Calu3 (cell line): ENCODE measurements around the gene NPHP1. TPM values are rescaled to one million over a fixed set of nuclear protein-coding genes. Genes with fewer than 3 reads are reported as not detected.
"Not testable (repeated sequence)": the region's sequence is repeated elsewhere in the genome, so short reads cannot be mapped to it uniquely, and the experiment has no call there.

Source experiments
- BruUV-seq: library from RNA; stranded (reverse); fragments of 400-500 nt; replicated peaks from 2 replicates; lab custom pipeline; 2021; lab: Mats Ljungman, UMichigan
- CTCF ChIA-PET: fragments of 300-600 bp; sonication (Branson Sonifier 250); formaldehyde crosslinking; loops from one replicate; lab custom pipeline; 2022; ENCODE audit warnings: antibody characterized with exemption; lab: Charles Lee
- DNase-seq: peaks from one replicate; pipeline ENCODE4 v3.0.0; 2022
- H3K27ac Mint-ChIP-seq: one replicate; pipeline ENCODE4 v1.8.0; 2022; ENCODE audit warnings: mixed read lengths; ENCODE audit not compliant: unreplicated experiment
- H3K27me3 Mint-ChIP-seq: one replicate; pipeline ENCODE4 v1.8.0; 2022; ENCODE audit warnings: mixed read lengths; ENCODE audit not compliant: unreplicated experiment
- H3K36me3 Mint-ChIP-seq: one replicate; pipeline ENCODE4 v1.8.0; 2022; ENCODE audit warnings: mild to moderate bottlenecking, moderate library complexity, mixed read lengths; ENCODE audit not compliant: insufficient read depth, unreplicated experiment
- H3K4me1 Mint-ChIP-seq: one replicate; pipeline ENCODE4 v1.8.0; 2022; ENCODE audit warnings: mild to moderate bottlenecking, low read depth, mixed read lengths; ENCODE audit not compliant: unreplicated experiment
- H3K4me3 Mint-ChIP-seq: one replicate; pipeline ENCODE4 v1.8.0; 2022; ENCODE audit warnings: mild to moderate bottlenecking, low read depth, moderate library complexity, mixed read lengths; ENCODE audit not compliant: unreplicated experiment
- H3K9me3 Mint-ChIP-seq: one replicate; pipeline ENCODE4 v1.8.0; 2022; ENCODE audit warnings: low read depth, mixed read lengths; ENCODE audit not compliant: unreplicated experiment
- intact Hi-C: fragments of 100-400 bp; cut with micrococcal nuclease; formaldehyde crosslinking; loops from one replicate; pipeline ENCODE4 v1.10.0; 2022; ENCODE audit not compliant: unreplicated experiment
- total RNA-seq: library from RNA; stranded (reverse); gene quantifications from 2 replicates; pipeline ENCODE4 v1.2.3, GENCODE V29; 2022
- TF ChIP-seq, protein P1 (sequence below): fragments of 200-600 bp; IDR thresholded peaks from one replicate; pipeline ENCODE4 v1.8.0; 2022; ENCODE audit warnings: antibody characterized with exemption; ENCODE audit not compliant: unreplicated experiment

The NPHP1 gene
- total RNA-seq, 1 experiment from 2014 or later = 6.4 TPM

DNA sequence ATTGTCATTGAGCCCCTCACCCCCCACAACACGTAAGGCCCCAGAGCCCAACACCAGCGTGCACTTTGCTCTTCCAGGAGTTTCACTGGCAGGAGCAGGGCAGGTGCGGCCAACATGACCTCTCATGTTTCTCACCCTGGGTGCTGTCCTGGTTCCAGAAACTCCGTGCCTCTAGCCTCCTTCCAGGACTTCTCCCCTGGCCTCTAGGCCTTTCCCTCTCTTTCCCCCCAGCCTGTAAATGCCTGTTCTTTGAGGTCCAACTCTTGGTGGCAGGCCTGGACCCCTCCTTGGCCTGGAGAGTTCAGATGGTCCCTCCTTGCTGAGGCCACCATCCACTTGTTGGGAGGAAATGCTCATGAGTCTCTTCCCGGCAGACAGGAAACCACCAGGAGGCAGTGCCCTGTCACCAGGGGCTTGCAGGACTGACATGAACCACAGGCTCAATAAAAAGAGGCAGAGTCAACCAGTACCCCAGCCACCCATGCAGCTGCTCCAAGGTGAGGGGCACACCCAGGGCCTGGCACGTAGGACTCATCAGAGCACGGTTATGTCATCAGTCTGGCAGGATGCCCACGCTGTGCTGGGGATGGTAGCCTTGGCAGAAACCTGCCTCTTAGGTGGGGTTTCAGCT is 90.7 kb downstream of the NPHP1 start:
- peaks cover 59% of the 10 kb centered on the region for H3K4me1 Mint-ChIP-seq
- no TSS peak for BruUV-seq
- CTCF ChIA-PET = interaction anchor here (0.9 to 4.1 kb wide), 2 partner anchors 7 to 13 kb away, joined by 3 to 34 read pairs; no protein-coding TSS in a partner anchor
- H3K36me3 Mint-ChIP-seq = peaks cover 43% of the 10 kb centered on the region
- H3K27me3 Mint-ChIP-seq = no peaks in the 10 kb centered on the region
- intact Hi-C loops = loop anchor here (2.0 kb wide), 1 partner anchor 43 kb away; no protein-coding TSS in a partner anchor
- peak; percentile 77 for DNase-seq
- peak overlapping the region; percentile 87 for H3K27ac Mint-ChIP-seq
- H3K4me3 Mint-ChIP-seq = peak overlapping the region; percentile 84
- H3K9me3 Mint-ChIP-seq = no peaks in the 10 kb centered on the region
- TF ChIP-seq, protein P1, sequence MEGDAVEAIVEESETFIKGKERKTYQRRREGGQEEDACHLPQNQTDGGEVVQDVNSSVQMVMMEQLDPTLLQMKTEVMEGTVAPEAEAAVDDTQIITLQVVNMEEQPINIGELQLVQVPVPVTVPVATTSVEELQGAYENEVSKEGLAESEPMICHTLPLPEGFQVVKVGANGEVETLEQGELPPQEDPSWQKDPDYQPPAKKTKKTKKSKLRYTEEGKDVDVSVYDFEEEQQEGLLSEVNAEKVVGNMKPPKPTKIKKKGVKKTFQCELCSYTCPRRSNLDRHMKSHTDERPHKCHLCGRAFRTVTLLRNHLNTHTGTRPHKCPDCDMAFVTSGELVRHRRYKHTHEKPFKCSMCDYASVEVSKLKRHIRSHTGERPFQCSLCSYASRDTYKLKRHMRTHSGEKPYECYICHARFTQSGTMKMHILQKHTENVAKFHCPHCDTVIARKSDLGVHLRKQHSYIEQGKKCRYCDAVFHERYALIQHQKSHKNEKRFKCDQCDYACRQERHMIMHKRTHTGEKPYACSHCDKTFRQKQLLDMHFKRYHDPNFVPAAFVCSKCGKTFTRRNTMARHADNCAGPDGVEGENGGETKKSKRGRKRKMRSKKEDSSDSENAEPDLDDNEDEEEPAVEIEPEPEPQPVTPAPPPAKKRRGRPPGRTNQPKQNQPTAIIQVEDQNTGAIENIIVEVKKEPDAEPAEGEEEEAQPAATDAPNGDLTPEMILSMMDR = peak; percentile 40

- H3K36me3 Mint-ChIP-seq = peaks cover 18% of the 10 kb centered on the region
- H3K27me3 Mint-ChIP-seq = not testable (repeated sequence)
Observed at GRCh38 chr2:110108291-110108690, 96.5 kb downstream of the NPHP1 start.

DNA sequence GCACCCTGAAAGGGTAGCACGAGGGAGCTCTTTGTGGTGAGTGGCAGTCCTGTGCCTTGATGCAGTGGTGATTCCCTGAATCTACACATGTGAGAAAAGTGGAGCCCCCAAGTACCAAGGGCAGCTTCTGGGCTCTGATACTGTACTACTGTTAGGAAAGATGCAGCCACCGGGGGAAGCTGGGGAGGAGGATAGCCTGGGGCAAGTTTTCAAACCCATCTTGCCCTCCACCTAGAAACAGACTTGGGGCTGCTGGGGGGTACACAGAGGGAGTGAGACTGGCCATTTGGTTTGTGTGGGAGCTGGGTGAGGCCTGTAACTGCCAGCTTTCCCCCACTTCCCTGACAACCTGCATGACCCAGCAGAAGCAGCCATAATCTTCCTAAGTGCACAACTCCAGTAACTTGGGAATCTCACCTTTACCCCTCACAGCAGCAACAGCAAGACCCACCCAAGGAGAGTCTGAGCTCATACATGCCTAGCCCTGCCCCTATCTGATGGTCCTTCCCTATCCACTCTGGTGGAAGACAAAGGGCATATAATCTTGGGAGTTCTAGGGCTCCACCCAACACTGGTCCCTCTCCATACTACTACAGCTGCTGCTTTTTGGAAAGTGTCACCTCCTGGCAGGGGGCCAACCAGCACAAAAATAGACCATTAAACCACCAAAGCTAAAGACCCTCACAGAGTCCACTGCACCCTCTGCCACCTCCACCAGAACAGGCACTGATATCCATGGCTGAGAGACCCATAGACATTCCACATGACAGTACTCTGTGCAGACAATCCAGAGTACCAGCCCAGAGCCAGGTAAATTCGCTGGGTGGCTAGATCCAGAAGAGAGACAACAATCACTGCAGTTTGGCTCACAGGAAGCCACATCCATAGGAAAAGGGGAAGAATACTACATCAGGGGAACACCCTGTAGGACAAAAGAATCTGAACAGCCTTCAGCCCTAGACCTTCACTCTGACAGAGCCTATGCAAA is 97.4 kb downstream of the NPHP1 start:
- CTCF ChIA-PET = interaction anchor here (3.5 kb wide), 1 partner anchor 8 kb away, joined by 34 read pairs; the partner anchor contains the start of gene MALL
- Mint-ChIP-seq H3K4me1 (peaks cover 93% of the 10 kb centered on the region), H3K36me3 (peaks cover 23% of the 10 kb centered on the region), H3K27ac (peak overlapping the region; percentile 98), H3K27me3 (no peaks in the 10 kb centered on the region), H3K9me3 (no peaks in the 10 kb centered on the region), H3K4me3 (peak overlapping the region; percentile 59)
- TF ChIP-seq, protein P1 = no peak
- intact Hi-C loops = loop anchor here (2.0 kb wide), 1 partner anchor 49 kb away; no protein-coding TSS in a partner anchor
- no peak for DNase-seq
- no TSS peak for BruUV-seq

More at GRCh38 chr2:110108291-110108690, 96.5 kb downstream of the NPHP1 start:
- peaks cover 93% of the 10 kb centered on the region for H3K4me1 Mint-ChIP-seq
- BruUV-seq = TSS peak; percentile 51
- CTCF ChIA-PET = interaction anchor here (3.5 kb wide), 1 partner anchor 8 kb away, joined by 34 read pairs; the partner anchor contains the start of gene MALL
- intact Hi-C loops, H3K9me3 Mint-ChIP-seq, DNase-seq: not testable (repeated sequence)
- peak overlapping the region; percentile 59 for H3K4me3 Mint-ChIP-seq
- peak overlapping the region; percentile 98 for H3K27ac Mint-ChIP-seq

- no TSS peak for BruUV-seq
- H3K4me1 Mint-ChIP-seq = peaks cover 93% of the 10 kb centered on the region
- intact Hi-C loops = loop anchor here (2.0 kb wide), 1 partner anchor 50 kb away; no protein-coding TSS in a partner anchor
- H3K27me3 Mint-ChIP-seq = no peaks in the 10 kb centered on the region
- peak overlapping the region; percentile 48 for H3K4me3 Mint-ChIP-seq
- no peak for DNase-seq
- TF ChIP-seq, protein P1 = no peak
- H3K27ac Mint-ChIP-seq = peak overlapping the region; percentile 98
- CTCF ChIA-PET = interaction anchor here (3.5 kb wide), 1 partner anchor 9 kb away, joined by 34 read pairs; the partner anchor contains the start of gene MALL
- no peaks in the 10 kb centered on the region for H3K9me3 Mint-ChIP-seq
- H3K36me3 Mint-ChIP-seq = peaks cover 26% of the 10 kb centered on the region
Observed at GRCh38 chr2:110106642-110107041, 98.2 kb downstream of the NPHP1 start.
